GM12872 (cell line): ENCODE results near the gene OPA1.

Source experiments
- TF ChIP-seq, protein P1 (sequence below): IDR thresholded peaks from 3 replicates; pipeline ENCODE4 v1.5.1; 2011; ENCODE audit warnings: low read depth, mild to moderate bottlenecking, low read length, moderate library complexity; ENCODE audit not compliant: insufficient read depth

Gene OPA1

DNA sequence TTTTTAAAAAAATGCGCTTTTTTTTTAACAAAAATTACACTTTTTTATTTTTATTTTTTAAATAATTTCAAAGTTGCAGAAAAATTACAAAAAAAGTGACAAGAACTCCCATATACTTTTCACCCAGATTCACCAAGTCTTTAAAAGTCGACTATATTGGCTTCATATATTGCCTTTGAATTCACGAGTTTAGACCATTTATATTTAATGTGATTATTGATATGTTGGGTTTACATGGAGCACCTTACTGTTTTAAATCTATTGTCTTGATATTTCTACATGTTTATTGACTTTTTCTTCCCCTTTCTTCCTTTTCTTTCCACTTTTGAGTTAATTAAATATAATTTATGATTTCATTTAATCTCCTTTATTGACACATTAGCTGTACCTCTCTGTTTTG, 127.2 kb downstream of the OPA1 start:
- TF ChIP-seq, protein P1, sequence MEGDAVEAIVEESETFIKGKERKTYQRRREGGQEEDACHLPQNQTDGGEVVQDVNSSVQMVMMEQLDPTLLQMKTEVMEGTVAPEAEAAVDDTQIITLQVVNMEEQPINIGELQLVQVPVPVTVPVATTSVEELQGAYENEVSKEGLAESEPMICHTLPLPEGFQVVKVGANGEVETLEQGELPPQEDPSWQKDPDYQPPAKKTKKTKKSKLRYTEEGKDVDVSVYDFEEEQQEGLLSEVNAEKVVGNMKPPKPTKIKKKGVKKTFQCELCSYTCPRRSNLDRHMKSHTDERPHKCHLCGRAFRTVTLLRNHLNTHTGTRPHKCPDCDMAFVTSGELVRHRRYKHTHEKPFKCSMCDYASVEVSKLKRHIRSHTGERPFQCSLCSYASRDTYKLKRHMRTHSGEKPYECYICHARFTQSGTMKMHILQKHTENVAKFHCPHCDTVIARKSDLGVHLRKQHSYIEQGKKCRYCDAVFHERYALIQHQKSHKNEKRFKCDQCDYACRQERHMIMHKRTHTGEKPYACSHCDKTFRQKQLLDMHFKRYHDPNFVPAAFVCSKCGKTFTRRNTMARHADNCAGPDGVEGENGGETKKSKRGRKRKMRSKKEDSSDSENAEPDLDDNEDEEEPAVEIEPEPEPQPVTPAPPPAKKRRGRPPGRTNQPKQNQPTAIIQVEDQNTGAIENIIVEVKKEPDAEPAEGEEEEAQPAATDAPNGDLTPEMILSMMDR = no peak

DNA sequence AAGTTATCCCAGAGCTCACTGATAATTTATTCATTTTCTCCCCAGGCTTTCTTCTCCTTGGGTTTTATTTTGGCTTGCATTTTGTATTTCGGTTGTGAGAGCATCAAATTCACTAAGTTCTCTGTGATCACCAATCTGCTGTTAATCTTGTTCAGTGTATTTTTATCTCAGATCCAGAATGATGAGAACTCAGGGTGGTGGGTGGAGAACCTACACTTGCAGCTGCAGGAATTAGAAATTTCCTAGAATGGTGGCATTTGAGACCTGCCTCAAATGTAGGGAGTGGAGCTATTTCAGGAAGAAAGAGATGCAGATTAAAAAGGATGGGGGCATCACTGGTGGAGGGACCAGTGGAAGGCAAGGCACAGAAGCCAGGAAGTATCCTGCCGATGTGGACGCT, 129.6 kb downstream of the OPA1 start:
- TF ChIP-seq, protein P1 = no peak

DNA sequence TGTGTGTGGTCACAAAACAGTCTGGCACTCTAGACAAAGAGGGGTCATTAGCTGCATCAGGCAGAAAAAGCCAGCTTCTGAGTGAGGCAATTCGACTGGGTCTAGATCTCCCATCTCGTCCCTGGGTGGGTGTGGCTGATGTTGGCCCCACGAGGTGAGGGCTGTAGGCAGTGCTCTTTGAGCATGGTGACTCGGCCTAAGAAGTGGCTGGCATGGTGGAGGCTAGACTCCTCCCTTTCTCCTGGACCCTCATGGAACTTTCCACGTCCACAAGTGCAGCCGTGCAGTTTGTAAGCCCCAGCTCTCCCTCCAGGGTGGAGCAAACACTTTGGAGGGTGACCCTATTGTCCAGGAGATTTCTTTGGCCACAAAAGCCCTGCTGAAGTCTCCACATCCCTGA, 134.1 kb downstream of the OPA1 start:
- TF ChIP-seq, protein P1 = no peak

DNA sequence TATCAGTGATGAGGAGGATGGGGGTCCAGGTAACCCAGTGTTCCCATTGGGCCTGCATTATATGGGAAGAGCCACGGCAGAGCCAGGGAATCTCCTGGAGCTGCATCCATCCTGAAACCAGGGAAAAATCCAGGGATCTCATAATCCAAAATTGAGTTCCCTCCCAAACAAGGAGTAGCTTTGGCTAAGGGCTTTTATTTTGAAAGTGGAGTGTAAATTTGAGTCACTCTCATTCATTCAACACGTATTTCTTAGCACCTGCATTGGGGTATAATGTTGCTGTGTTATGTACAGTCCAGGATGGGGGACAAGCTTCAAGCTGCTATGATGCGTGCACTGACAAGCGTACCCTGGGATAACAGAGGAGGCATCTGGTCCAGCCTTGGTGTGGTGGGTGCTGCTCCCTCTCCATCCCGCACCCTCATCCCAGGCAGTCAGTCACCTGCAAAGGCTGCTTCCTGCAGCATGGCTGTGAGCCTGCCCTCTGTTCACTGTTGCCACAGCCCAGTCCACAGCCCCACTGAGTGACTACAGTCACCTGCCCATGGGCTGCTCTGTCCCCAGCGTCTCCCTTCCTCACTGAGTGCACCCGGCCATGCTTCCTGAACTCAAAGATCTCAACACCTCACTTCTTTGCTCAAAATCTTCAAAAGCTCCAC, 135.6 kb downstream of the OPA1 start:
- TF ChIP-seq, protein P1 = no peak

DNA sequence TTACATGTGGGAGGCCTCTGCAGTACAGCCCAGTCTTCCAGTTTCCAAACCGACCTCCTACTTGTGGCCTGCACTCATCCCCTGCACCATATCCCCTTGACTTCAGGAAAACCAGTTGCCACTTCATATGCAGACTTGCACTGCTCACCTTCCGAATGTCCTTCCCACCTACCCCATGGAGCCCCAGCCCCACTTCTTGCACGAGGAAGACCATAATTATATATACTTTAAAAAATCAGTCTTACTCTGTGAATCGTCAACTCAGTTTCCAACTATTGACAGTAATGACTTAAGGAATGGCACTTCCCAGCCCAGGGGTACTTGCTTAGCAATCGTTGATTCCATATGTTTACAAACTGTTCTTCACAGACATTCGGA, 136.1 kb downstream of the OPA1 start:
- TF ChIP-seq, protein P1 = no peak

DNA sequence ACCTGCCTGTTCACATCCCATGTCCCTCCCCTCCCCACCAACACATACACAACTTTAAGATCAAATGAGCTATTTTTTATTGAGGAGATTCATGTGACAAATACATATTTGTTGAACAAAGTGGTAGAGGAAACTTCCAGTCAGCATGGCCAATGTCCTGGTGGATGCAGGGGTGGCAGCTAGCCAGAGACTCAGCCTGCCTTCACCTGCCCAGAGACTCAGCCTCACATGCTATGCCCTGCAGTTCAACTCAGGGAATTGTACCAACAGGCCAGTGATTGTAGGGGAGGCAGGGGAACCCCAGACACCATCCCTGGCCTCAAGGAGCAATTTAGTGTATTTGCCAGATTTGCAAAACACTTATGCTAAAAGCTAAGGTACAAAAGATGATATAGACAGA, 136.6 kb downstream of the OPA1 start:
- TF ChIP-seq, protein P1 = no peak

DNA sequence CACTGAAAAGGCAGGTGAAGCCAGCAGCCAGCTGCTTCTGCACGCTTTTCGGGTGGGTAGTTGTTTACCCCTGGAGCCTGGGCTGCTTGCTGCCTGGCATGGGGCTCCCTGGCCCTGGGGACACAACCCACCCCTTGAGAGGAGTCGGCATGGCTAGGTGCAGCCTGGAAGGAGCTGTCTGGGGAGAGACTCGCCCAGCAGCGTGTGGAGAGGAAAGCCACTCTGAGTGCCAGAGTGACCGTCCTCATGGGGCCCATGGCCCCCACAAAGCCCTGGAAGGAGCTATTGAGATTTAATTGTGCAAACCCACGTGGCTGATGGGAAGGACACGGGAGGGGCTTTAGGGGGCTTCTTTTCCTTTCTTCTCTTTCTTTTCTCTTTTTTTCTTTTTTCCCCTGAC, 137.5 kb downstream of the OPA1 start:
- TF ChIP-seq, protein P1 = no peak
